ENCODE results near the gene PCSK4.

DNA sequence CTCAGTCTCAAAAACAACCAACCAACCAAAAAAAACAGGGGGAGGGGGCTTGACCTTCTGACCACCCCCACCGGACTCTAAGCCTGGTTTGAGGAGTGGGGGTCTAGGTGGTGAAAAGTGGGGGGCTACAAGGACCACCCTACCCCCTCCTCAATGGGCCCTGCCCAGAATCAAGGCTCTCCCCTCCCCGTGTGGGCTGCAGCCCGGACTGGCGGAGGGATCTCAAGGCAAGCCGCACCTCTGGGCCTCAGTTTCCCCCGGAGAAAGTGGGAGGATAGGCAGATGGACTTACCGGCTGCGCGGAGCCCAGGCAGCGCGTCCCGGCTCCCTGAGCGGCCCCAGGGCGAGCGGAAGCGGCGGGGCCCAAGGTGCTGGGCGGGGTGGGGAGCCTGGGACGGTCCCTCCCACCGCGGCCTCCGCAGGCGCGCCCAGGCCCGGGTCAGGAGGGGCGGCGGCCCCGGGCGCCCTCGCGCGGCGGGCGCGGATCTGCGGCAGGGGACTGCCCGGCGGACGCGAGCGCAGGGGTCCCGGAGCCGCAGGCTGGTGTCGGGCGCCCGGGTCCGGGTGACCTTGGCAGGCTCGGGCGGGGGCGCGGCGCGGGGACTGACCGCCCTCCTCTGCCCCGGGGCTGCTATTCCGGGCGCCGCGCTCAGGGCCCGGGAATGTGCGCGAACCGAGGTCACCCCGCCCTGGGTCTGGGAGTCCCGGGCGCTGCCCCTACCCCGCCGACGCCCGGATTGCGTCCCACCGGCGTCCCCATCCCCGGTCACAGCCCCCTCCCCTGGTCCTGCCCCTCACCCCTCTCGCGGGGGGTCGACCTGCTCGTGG is 22.7 kb upstream of the PCSK4 start, which contains the start of gene ADAMTSL5:
- TF ChIP-seq ZNF510 (tag by site-specific recombination; IDR thresholded peaks at IDR 0.05; ENCODE audit: insufficient replicate concordance) (no peak), ZNF416 (tag by site-specific recombination; IDR thresholded peaks at IDR 0.05) (no peak), CTCF (tag by site-specific recombination; IDR thresholded peaks at IDR 0.05) (no peak), ZNF580 (tag by site-specific recombination; IDR thresholded peaks at IDR 0.05) (no peak), HOXC10 (CRISPR knock-in tag; IDR thresholded peaks at IDR 0.05) (no peak), ZNF174 (tag by site-specific recombination; IDR thresholded peaks at IDR 0.05) (no peak), YY1 (tag by site-specific recombination; IDR thresholded peaks at IDR 0.05) (no peak), ZNF19 (tag by site-specific recombination; IDR thresholded peaks at IDR 0.05; ENCODE audit: low read depth) (no peak), ZBTB20 (tag by site-specific recombination; IDR thresholded peaks at IDR 0.05) (peak; percentile 99), ZNF239 (tag by site-specific recombination; IDR thresholded peaks at IDR 0.05) (no peak)

All from HEK293 (cell line).